GM21515 (cell line): Measurements from ENCODE around the gene VSTM4.

Experiments
- ATAC-seq: cut with Tn5 transposase; IDR thresholded peaks from one replicate; pipeline ENCODE4 v1.9.1; 2021; ENCODE audit not compliant: unreplicated experiment

The VSTM4 gene

DNA sequence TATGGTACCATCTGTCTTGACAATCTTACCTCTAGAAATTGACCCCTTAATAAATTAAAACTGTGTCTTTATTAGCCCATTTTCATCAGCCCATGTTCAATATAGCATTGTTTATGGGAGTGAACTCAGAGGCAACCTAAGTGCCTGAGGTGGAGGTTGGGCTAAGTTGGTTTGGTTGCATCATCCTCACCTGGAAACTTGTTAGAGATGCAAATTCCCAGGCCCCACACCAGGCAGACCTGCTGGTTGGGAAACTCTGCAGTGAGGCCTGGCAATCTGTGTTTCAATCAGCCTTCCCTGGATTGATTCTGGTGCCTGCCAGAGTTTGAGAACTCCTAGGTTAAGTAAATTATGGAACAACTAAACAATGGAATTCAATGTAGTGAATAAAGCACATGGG is 27.9 kb upstream of the VSTM4 start:
- ATAC-seq = no peak

DNA sequence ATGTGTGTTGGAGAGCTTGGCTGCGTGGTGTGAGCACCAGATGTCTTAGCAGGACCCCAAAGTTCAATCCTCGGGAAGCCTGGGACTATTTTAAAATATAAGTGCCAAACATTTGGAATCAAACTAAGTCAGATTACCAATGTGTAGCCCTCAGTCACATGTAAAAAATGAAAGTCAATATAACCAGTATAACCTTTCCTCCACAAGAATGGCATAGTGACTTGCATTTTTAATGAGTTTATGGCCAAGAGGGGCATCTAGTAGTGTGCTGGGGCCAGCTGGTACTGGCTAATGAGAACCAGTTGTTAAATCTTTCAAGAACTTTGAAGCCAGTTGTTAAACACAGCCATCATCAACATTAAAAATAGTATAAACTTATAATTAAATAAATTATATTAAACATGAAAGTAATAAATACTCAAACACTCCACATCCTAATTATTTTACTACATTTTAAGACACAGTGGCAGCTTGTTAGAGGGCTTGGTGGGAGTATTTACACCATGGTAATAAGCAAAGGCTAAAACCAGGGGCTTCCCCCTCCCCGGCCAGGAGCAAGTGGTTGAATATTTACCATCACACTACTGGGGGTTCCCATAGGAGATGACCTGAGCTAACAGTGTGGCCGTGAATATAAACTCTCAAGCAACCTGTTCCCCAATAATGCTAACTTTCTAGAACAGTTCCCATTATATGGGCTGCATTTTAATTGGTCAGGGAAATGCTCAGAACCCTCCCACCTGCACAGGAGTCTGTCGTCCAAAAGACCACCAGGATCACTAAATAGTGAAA is 26.4 kb upstream of the VSTM4 start:
- no peak for ATAC-seq

DNA sequence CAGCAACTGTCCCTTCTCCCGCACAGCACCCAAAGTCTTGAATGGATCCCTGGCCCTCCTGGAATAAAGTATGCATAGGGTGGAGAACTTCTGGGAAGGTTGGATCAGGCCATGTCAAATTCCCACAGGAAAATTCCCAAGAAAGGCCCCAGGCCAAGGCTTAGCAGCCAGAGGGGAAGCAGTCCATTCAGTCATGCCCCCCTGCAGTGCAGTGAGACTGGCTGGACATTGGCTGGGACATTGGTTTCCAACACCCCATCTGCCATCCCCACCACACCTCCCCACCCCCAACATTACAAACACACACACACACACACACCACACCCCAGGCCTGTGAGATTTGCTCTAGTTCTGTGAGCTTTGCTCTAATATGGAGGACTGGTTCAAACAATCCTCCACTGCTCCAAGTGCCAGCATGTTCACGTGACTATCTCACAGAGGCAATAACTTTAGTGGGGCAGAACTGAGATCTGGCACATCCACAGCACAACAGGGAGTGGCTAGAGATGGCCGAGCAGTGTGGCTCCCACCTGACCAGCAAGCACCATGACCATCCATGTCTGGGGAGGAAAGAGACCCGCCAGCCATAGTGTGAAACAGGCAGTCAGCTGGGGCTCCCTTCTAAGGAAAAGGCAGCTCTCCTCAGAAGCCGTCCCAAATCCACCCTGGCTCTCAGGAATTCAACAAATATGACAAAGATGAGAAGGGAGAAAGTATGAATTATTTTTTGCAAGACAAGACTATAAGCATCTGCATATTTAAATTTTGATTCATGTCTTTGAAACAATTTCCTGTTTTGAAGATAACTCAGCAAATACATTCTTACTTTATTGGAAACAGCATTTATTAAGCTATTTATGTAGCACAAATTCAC is 25.2 kb upstream of the VSTM4 start:
- no peak for ATAC-seq

DNA sequence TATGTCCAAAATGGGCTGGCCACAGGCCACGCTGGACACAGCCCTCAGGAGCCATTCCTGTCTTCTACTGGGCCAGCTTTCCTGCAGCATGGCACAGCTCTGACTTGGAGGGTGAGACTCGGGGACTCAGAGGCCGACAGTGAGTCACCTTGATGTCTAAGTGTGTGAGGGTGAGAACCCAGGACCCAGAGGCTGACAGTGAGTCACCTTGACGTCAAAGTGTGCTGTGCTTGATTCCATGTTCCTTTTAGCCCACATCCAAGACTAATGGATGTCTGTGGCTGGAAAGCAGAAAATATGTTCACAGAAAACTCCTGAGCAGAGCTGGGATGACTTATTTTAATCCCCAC is 24.5 kb upstream of the VSTM4 start:
- ATAC-seq = no peak

DNA sequence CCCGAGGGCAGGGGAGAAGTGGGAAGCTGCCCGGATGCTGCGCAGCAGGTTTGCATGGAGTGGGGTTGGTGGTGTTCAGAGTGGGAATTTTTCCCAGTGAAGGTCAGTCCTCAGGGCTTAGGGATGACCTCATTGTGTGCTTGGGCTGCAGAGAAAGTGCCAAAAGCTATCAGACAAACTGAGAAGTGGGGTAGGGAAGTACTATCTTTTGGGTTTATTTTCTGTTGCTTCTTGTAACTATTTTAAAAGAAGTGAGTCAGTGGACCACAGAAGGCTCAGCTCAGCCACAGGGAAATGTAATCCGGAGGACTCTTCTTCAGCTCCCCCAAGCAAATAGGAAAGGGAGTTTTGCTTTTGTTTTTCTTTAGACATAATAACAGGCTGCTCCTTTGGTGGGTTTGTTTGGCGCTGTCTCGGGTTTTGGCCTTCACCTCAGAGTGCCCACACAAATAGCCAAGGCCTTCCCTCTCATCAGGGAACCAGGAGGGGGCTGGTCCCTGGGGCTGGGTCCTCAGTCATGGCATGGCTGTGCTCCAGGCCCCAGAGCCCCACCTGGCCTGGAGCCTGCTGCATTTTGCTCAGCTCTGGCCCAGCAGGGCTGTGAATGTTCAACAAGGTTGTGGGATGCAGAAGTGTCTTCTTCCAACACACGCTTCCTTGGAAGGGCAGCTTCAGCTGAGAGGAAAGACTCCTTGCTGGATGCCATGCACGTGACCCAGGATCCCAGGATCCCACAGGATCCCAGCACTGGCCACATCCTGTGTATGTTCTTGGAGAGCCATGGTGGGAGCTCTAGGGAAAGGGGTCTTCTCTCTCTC is 23.9 kb upstream of the VSTM4 start:
- ATAC-seq = no peak

DNA sequence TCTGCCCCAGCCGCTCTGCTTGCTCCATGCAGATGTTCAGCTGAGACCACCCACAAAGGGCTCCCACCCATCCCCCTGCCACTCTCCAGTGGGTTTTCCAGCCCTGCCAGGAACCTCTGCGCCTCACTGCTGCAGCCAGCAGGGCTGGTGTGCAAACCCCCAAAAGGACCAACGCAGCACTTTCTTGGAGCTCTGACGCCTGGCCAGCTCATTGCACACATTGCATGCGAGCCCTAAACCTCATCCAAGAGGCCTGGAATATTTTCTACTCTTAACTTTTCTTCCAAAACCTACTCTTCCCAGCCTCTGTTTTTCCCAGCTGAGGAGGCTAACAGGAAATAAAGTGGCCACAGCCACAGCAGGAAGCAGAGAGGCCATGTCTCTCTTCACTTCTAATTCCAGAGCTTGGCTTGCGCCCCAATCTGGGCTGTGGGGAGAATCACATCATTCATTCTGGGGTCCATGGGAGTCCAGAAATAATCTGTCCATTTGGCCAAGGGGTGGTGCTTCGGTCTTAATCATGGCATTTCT is 23.1 kb upstream of the VSTM4 start:
- ATAC-seq = no peak

DNA sequence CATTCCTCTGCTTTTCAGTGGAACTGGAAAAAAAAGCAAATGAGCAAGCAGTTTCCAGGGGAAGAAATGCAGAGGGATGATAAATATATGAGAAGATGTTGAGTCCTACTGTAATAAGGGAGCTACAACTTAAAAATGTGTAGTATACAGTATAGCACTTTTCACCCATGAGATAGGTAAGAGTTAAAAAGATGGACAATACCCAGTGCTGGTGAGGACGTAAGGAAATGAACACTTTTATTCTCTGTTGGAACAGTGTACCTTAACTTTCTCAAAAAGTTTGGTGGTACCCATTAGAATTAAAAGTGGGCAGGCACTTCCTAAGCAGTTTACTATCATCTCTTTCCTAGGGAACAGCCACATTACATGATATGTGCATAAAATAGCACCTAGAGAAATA is 21.2 kb upstream of the VSTM4 start:
- ATAC-seq = no peak

DNA sequence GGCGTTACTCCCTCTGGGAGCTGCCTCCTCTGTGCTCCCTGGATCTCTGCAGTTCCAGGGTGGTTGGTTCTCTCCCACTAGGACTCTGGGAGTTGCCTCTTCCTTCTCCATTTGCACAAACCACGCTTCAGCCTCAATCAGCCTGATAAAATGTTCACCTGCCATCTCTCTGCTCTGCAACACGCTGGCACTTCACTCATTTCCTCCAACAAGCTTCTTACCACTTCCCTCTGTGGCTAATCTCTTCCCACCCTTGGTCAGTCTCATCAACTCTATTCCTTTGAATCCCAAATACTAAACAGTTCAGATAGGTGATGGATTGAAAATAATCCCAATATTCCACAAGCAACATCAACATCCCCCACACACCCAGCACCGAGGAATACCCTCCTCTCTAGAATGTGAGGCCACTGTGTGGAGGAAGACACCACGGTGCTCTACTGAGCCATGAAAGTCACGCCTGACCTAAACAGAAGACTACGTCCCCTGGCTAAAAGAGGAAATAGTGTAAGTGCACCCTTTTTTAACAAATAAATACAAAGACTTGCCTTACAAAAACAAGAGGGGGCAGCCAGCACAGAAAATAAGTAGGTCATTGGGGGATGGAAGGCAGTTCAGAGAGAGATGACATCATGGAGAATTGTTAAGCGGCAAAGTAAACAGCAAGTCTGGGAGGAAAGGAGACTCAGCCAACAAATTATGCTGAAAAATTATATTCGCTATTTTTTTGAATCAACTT is 20.4 kb upstream of the VSTM4 start:
- no peak for ATAC-seq

DNA sequence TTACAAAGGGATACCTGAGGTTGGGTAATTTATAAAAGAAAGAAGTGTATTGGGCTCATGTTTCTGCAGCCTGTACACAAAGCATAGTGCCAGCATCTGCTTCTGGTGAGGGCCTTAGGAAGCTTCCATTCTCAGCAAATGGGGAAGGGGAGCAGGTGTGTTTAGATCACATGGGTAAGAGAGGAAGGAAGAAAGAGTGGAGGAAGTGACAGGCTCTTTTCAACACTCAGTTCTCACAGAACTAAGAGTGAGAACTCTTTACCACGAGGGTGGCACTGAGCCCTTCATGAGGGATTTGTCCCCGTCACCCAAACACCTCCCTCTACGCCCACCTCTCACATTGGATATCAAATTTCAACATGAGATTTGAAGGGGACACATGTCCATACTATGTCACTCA is 19.0 kb upstream of the VSTM4 start:
- ATAC-seq = no peak

DNA sequence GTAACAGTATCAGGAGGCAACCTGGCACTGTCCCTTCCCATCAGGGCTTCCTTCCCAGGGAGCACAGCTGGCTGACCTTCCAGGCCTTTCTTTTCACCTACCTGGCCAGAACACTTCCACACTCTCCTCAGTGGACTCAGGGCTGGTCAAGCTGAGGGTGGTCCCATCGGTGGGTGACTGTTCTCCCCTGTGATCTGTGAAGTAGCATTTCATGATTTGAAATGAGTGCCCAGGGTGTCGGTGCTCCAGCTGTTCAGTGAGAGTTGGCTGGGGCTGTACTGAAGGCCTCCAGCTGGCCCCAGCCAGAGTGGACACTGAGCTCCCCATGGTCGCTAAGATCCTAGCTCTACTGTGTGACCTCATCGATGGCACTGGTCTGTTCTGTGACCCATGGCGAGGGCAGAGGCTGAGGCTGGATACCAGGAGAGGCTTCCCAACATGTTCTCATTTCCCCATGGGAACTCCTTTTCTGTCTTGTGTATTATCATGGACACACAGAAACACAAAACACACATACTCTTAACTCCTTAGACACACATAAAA is 18.5 kb upstream of the VSTM4 start, which contains the start of gene FAM170B:
Gene FAM170B, minus strand, starts transcription at position 316 of the 543 bp plus-strand sequence. Its CDS starts 103 bp downstream, at position 213.
- ATAC-seq = no peak

DNA sequence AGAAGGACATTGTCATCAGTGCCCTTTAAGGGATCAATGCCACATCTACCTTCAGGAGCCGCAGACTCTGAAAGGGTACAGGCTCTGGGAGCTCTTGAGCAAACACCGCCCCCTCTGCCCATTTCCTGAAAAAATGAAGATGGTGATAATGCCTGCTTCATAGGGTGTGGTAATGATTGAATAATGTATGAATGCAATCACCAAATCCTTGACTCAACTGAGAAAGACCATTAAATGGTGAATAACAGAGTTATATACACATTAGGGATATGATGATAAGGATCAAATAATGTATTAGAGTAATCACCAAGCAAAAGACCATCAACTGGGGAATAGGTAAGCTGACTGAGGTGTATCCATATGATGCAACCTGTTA is 17.0 kb upstream of the VSTM4 start:
- ATAC-seq = no peak

DNA sequence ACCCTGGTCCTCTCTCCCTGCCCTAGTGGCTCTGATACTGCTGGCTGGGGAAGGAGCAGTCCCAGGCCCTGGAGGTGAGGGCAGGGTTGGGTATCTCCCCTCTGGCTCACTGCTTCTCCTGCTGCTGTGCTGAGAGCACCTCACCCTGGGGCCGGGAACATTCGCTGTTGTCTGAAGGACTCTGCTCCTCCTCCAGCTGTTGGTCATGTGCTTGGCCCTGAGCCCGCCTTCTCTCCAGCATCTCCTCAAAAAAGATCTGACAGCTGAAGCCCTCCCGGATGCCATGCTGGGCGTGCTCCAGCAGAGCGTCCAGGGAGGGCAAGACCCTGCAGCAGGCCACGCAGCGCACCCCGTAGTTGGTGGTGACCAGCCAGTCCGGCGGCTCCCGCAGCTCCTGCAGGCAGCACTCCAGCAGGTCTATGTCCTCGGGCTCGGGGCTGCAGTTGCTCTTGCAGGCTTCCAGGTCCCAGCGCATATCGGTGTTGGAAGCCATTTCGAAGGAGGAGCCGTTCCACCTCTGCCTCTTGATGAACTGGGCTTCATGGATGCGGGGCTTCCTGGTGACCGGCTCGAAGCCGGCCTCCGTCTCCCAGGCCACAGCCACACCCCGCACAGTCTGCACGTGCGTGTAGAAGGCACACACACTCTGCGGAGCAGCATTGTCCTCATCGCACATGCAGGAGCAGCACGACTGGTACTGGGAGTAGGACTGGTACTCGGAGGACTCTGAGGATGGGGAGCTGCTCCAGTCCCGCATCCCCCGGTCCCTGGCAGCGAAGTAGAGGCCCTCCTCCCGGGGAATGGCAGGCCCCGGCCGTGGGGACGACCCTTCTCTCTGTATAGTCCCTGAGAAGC is 16.4 kb upstream of the VSTM4 start:
- no peak for ATAC-seq

DNA sequence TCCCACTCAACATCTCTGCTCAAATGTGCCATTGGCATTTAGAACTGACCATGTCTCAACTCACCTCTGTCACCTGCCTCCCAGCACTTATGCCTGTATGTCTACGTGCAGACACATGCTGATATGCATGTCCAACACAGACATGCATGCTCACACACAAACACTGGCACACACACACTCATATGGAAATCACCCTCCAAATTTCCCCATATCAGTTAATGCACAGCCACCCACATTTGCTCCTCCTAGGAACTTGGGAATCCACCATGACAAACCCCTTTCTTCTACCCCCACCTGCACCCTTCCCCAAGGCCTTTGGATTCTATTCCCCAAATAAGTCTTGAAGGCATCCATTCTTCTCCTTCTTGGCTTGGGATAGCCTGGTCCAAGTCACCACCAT is 14.1 kb upstream of the VSTM4 start:
- ATAC-seq = no peak

DNA sequence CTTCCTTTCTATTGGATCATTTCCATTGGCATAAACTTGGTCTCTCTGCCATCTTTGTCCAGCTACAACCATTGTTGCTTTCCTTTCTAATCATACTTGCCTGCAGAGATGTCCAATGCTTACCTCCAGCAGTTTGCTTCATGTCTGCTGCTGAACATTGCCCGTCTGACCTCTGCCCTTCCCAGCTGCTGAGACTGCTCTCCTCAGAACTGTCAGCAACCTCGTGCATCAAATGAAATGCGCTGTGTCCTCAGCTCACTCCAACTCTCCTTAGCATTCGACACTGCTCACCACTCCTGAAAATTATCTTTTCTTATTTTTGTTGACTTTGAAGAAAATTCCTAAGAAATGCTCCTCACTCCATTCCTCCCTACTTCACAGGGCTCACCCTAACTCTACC is 13.5 kb upstream of the VSTM4 start:
- no peak for ATAC-seq

DNA sequence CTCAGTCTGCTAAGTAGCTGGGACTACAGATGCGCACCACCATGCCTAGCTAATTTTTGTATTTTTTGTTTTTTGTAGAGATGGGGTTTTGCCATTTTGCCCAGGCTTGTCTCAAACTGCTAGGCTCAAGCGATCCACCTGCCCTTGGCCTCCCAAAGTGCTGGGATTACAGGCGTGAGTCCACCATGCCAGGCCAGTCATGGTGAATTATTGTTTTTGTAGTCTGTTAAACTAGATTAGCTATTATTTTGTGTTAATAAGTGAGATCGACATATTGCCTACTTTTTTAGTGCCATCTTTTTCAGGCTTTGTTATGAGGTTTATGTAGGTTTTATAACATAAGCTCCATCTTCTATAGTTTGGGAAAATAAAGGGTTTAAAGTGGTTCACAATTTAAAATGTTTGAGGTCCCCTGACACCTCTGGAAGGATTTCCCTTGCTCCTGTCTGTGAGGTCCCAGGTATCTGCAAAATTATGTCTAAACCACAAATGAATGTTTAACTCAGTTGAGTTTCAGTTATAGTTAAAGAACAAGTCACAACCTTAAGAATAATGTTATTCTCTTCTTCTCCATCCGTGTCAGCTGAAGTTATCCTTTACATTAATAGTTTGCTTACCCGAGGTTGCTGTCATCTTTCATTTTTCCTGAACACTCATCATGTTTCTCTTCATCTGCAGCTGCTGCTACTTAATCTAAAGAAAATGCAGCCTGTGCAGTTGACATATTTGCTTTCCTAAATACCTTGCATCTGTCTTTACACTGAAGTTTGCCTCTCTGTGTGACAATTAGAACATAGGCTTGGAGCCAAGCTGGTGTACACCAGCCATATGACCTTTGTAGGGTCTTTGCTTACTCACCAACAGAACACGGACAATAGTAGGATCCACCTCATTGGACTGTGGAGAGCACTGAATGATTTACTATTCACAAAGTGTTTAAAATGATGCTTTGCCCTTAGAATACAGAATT is 8.9 kb upstream of the VSTM4 start:
- no peak for ATAC-seq

DNA sequence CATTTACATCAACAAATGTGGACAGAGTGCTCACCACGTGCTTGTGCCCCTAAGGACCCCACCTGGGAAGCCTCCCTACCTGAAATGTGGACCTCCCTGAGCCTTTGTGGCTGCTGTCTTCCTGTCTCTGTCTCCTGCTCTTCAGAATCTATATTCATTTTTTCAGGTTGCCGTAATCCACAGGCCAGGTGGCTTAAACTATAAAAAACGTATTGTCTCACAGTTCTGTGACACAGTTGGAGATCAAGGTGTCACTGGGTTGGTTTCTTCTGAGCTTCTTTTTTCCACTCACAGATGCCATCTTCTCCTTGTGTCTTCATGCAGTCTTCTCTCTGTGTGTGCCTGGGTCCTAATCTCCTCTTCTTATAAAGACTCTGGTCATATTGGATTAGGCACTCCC is 5.6 kb upstream of the VSTM4 start:
- ATAC-seq = no peak

DNA sequence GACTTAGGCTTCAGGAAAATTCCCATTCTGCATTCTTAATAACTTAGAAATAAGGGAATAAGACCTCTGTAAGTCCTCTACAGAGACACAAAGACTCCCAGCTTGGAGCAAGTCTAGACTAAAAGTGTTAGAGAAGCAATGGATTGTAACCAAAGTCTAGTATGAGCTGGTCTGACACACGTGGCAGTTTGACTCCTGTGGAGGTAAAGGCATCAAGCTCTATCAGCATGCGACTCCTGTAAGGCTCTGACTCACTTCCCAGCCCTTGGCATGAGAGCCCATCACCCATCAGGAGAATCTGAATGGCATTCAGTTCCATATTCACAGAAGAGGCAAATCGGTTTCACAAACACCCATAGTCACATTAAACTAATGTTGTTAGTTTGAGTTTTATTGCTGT is 4.4 kb upstream of the VSTM4 start:
- ATAC-seq = no peak

DNA sequence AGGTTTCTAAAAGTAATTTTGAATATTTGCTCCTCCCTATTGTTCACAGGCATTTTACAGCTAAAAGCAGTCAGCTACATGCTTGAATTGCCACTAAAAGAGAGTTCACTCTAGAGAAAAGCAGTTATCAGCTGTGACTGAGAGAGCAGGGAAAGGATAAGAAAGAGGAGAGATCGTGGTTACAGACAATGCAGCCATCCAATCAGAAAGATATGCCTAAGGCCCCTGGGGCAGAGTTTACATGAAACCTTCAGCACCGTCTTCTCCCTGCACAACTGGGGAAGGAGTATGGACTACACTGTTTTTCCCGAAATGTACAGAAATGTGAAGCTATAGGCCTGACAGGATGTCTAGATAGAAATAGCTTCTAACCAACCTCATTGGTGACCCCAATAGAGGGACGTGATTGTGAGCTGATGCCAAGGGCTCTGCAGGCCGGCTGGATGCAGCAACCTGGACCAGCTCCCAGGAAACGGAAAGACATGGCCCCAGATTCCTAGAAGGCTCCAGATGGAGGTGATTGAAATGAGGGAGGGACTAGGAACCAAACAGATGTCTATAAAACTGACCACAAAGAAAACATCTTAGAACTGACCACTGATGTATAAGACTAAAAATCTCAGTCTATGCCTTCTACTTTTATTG is 3.2 kb upstream of the VSTM4 start:
- ATAC-seq = no peak
